GM10266 (cell line): ENCODE data around the gene BEND3.

Source experiments
- DNase-seq: peaks from one replicate; pipeline ENCODE4 v3.0.0; 2012; ENCODE audit errors: extremely low spot score
- CTCF ChIP-seq: IDR thresholded peaks from 2 replicates; pipeline ENCODE4 v1.5.1; 2012; ENCODE audit warnings: mild to moderate bottlenecking, low read depth; ENCODE audit not compliant: control insufficient read depth, insufficient read depth; ENCODE audit errors: missing control alignments

Gene BEND3

GRCh38 chr6:107057679-107058078, 57.6 kb downstream of the BEND3 start:
- no peak for TF ChIP-seq CTCF
- no peak for DNase-seq

- TF ChIP-seq CTCF, result no peak
- no peak for DNase-seq
Measured at GRCh38 chr6:107056796-107057195, 58.5 kb downstream of the BEND3 start.

- no peak for DNase-seq
- TF ChIP-seq CTCF, result no peak
Measured at GRCh38 chr6:107047807-107048206, 67.5 kb downstream of the BEND3 start.

GRCh38 chr6:107045826-107046675, 69.3 kb downstream of the BEND3 start:
- TF ChIP-seq CTCF, result no peak
- no peak for DNase-seq

- TF ChIP-seq CTCF, result no peak
- DNase-seq, result no peak
Measured at GRCh38 chr6:107033126-107033525, 82.2 kb downstream of the BEND3 start.

- no peak for TF ChIP-seq CTCF
Measured at GRCh38 chr6:107032051-107032450, 83.3 kb downstream of the BEND3 start.

GRCh38 chr6:107030151-107030550, 85.2 kb downstream of the BEND3 start:
- TF ChIP-seq CTCF, result no peak
- no peak for DNase-seq

More at GRCh38 chr6:107032051-107032450, 83.3 kb downstream of the BEND3 start:
- no peak for DNase-seq
